ENCODE measurements around the gene TCOF1. TPM values are rescaled to one million over a fixed set of nuclear protein-coding genes. Genes with fewer than 3 reads are reported as not detected.
"Not testable (repeated sequence)": the region's sequence is repeated elsewhere in the genome, so short reads cannot be mapped to it uniquely, and the experiment has no call there.

TCOF1 gene
- total RNA-seq, 1 experiment from 2014 or later = 32.9 TPM

GRCh38 chr5:150426165-150426564, 68.7 kb downstream of the TCOF1 start:
- not testable (repeated sequence) for DNase-seq (ENCODE audit: low spot score)

GRCh38 chr5:150428106-150428876, 70.8 kb downstream of the TCOF1 start:
- DNase-seq (ENCODE audit: low spot score) = no peak

- DNase-seq (ENCODE audit: low spot score) = no peak
These were observed 71.5 kb downstream of the TCOF1 start for GRCh38 chr5:150428978-150429377.

- no peak for DNase-seq (ENCODE audit: low spot score)
These were observed 71.9 kb downstream of the TCOF1 start for GRCh38 chr5:150429410-150429873.

- no peak for DNase-seq (ENCODE audit: low spot score)
These were observed 73.6 kb downstream of the TCOF1 start for GRCh38 chr5:150431048-150431447.

- DNase-seq (ENCODE audit: low spot score) = no peak
These were observed 74.1 kb downstream of the TCOF1 start for GRCh38 chr5:150431574-150431973.

GRCh38 chr5:150434464-150434863, 77.0 kb downstream of the TCOF1 start:
- DNase-seq (ENCODE audit: low spot score) = peak; percentile 33

- peak; percentile 78 for DNase-seq (ENCODE audit: low spot score)
These were observed 78.7 kb downstream of the TCOF1 start for GRCh38 chr5:150436141-150436680.

- DNase-seq (ENCODE audit: low spot score) = peak; percentile 39
These were observed 81.5 kb downstream of the TCOF1 start for GRCh38 chr5:150438873-150439546.

- no peak for DNase-seq (ENCODE audit: low spot score)
These were observed 83.7 kb downstream of the TCOF1 start for GRCh38 chr5:150440948-150441812.

- DNase-seq (ENCODE audit: low spot score) = no peak
These were observed 84.6 kb downstream of the TCOF1 start for GRCh38 chr5:150441813-150442698.

- no peak for DNase-seq (ENCODE audit: low spot score)
These were observed 85.2 kb downstream of the TCOF1 start for GRCh38 chr5:150442699-150443080.

- DNase-seq (ENCODE audit: low spot score) = no peak
These were observed 86.0 kb downstream of the TCOF1 start for GRCh38 chr5:150443242-150444075.

GRCh38 chr5:150444770-150445169, 87.3 kb downstream of the TCOF1 start:
- DNase-seq (ENCODE audit: low spot score) = no peak

GRCh38 chr5:150446088-150446487, 88.6 kb downstream of the TCOF1 start:
- DNase-seq (ENCODE audit: low spot score) = no peak

GRCh38 chr5:150446583-150446982, 89.1 kb downstream of the TCOF1 start:
- DNase-seq (ENCODE audit: low spot score) = no peak

- DNase-seq (ENCODE audit: low spot score) = no peak
These were observed 89.7 kb downstream of the TCOF1 start for GRCh38 chr5:150447188-150447587.

- no peak for DNase-seq (ENCODE audit: low spot score)
These were observed 90.8 kb downstream of the TCOF1 start for GRCh38 chr5:150448334-150448733.

- no peak for DNase-seq (ENCODE audit: low spot score)
These were observed 91.5 kb downstream of the TCOF1 start for GRCh38 chr5:150448952-150449516.

All from H4 (cell line).